IPS DF 6.9 (cell line): Measurements from ENCODE around the gene FAM118A.
"Not testable (repeated sequence)": the region's sequence is repeated elsewhere in the genome, so short reads cannot be mapped to it uniquely, and the experiment has no call there.

Experiments used
- DNase-seq: peaks from one replicate; pipeline ENCODE4 v3.0.0-alpha.2; 2013; ENCODE audit warnings: low read depth, low spot score
- H3K27ac ChIP-seq: one replicate; pipeline ENCODE4 v1.5.1; 2013; ENCODE audit warnings: low read length, control low read depth
- H3K27me3 ChIP-seq: 2 replicates; pipeline ENCODE4 v1.6.1; 2013; ENCODE audit warnings: mild to moderate bottlenecking, low read length; ENCODE audit not compliant: control insufficient read depth, insufficient read depth
- H3K36me3 ChIP-seq: 2 replicates; pipeline ENCODE4 v1.6.1; 2013; ENCODE audit warnings: low read length; ENCODE audit not compliant: control insufficient read depth, insufficient read depth
- H3K4me1 ChIP-seq: 2 replicates; pipeline ENCODE4 v1.6.1; 2013; ENCODE audit warnings: low read length; ENCODE audit not compliant: control insufficient read depth, insufficient read depth
- H3K4me3 ChIP-seq: 2 replicates; pipeline ENCODE4 v1.5.1; 2013; ENCODE audit warnings: mild to moderate bottlenecking, low read length
- H3K9me3 ChIP-seq: 2 replicates; pipeline ENCODE4 v1.6.1; 2013; ENCODE audit warnings: low read length, inconsistent platforms; ENCODE audit not compliant: control insufficient read depth, insufficient read depth
- whole genome bisulfite sequencing: extraction: QIAGEN DNeasy Blood & Tissue Kit; methylation state at CpG from one replicate; pipeline ENCODE4 v1.1.7; 2013; ENCODE audit warnings: mixed read lengths, missing lambda C conversion rate; ENCODE audit not compliant: insufficient read length, insufficient coverage; 5-methylcytosine and 5-hydroxymethylcytosine counted together

Gene FAM118A

GRCh38 chr22:45268958-45269844 lies 40.5 kb upstream of the FAM118A start:
- no peak for DNase-seq
- WGBS = no CpG with 5 or more reads among the region's 60 CpGs

DNA sequence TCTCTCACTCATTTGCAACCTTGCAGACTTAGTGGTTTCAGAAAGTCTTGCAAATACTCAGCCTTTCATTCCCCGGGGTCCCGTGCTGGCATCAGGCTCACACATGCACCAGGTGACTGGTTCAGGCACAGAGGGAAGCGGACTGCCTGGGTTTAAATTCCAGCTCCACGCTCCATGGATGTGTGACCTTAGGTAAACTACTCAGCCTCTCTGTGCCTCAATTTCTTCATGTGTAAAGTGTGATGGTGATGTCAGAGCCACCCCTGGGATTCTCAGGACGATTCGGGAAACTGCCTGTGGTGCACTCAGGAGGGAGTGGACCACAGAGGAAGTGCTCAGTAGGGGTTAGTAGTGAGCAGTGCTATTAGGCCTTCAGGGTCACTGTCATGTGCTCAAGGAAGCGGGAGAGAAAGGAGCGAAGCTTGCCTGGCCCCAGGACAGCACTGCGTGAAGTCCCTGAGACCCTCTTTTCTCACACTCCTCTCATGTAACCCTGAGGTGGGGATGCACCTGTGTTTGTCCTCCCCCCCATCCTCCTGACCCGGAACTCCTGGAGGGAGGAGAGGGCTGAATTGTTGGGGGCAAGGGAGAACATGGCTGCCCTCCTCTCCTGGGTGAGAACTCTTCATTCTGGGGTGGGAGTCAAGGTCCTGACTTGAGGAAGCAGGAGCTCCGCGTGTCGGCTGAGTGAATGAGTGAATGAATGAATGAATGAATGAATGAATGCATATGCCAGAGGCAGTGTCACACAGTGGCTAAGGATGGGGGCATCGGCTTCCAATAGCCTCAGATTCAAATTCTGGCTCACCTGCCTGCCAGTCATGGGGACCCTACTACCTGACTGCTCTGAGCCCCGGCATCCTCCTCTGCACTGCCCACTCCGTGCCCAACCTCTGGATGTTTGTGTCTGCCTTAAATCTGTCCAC lies 39.4 kb upstream of the FAM118A start:
- DNase-seq = no peak
- no peaks in the 10 kb centered on the region for H3K9me3 ChIP-seq
- H3K4me1 ChIP-seq = peaks cover 2% of the 10 kb centered on the region; the same call in 1 of the 2 replicates
- H3K27ac ChIP-seq = no peak overlapping the region
- no CpG with 5 or more reads among the region's 16 CpGs for WGBS
- H3K4me3 ChIP-seq = no peak overlapping the region
- H3K36me3 ChIP-seq = no peaks in the 10 kb centered on the region
- H3K27me3 ChIP-seq = no peaks in the 10 kb centered on the region

More at GRCh38 chr22:45268958-45269844, 40.5 kb upstream of the FAM118A start:
- Histone ChIP-seq H3K36me3 (no peaks in the 10 kb centered on the region), H3K27me3 (no peaks in the 10 kb centered on the region), H3K4me1 (peaks cover 2% of the 10 kb centered on the region; the same call in 1 of the 2 replicates), H3K27ac (no peak overlapping the region), H3K9me3 (no peaks in the 10 kb centered on the region), H3K4me3 (peak overlapping the region; percentile 52; the same call in 1 of the 2 replicates)

- Histone ChIP-seq H3K27ac (no peak overlapping the region), H3K4me1 (peaks cover 2% of the 10 kb centered on the region; the same call in 1 of the 2 replicates)
- WGBS = no CpG with 5 or more reads among the region's 13 CpGs
Observed at GRCh38 chr22:45271667-45272201, 38.0 kb upstream of the FAM118A start.

DNA sequence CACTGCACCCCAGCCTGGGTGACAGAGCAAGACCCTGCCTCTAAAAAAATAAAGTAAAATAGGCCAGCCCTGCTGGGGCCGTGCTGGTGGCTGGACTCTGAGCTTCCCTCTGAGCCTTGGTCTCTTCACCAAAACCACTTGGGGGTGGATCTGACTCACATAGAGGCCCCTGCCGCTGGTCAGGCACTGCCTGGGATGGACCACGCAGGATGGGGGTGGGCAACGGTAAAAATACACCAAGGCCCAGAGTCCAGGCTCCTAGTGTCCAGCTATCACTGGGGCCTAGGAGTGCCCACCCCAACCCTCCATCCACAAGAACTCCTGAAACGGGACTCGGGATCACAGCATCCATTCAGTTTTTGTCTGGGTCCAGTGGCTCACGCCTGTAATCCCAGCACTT lies 37.2 kb upstream of the FAM118A start:
- Histone ChIP-seq H3K27ac (no peak overlapping the region), H3K4me1 (peaks cover 2% of the 10 kb centered on the region; the same call in 1 of the 2 replicates), H3K4me3 (no peak overlapping the region), H3K36me3 (no peaks in the 10 kb centered on the region), H3K27me3 (no peaks in the 10 kb centered on the region), H3K9me3 (no peaks in the 10 kb centered on the region)
- no CpG with 5 or more reads among the region's 7 CpGs for WGBS
- no peak for DNase-seq

More at GRCh38 chr22:45271667-45272201, 38.0 kb upstream of the FAM118A start:
- DNase-seq = no peak
- H3K4me3 ChIP-seq = no peak overlapping the region
- no peaks in the 10 kb centered on the region for H3K27me3 ChIP-seq
- H3K9me3 ChIP-seq = no peaks in the 10 kb centered on the region
- H3K36me3 ChIP-seq = no peaks in the 10 kb centered on the region

DNA sequence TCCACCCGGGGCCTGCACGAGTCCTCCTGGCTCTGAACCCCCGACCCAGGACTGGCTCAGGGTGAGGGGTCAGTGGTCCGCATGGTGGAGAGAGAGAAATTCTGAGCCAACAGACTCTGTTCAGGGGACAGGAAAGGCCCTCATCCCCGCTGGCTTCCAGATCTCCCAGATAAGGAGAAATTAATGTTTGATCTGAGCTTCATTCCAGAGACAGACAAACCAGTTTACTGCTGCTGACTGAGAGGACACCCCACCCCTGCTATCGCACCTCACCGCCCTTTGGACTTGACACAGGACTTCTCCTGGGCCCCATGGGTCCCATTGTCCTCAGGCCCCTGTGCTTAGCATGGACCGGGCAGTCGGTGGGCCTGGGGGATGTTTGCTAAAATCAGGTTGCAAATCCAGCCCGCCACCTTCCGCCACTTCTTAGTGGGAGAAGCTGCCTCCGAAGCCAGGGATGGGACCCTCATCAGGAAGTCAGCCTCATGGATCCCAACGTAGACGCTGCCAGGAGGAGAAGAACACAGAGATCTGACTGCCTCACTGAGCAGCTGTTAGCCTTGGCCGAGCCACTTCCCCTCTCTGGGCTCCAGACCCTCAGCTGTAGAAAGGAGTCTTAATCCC lies 36.2 kb upstream of the FAM118A start:
- no peaks in the 10 kb centered on the region for H3K9me3 ChIP-seq
- H3K4me1 ChIP-seq = peaks cover 2% of the 10 kb centered on the region; the same call in 1 of the 2 replicates
- no peaks in the 10 kb centered on the region for H3K27me3 ChIP-seq
- no peaks in the 10 kb centered on the region for H3K36me3 ChIP-seq
- H3K27ac ChIP-seq = no peak overlapping the region
- DNase-seq = no peak
- no CpG with 5 or more reads among the region's 15 CpGs for WGBS
- no peak overlapping the region for H3K4me3 ChIP-seq

DNA sequence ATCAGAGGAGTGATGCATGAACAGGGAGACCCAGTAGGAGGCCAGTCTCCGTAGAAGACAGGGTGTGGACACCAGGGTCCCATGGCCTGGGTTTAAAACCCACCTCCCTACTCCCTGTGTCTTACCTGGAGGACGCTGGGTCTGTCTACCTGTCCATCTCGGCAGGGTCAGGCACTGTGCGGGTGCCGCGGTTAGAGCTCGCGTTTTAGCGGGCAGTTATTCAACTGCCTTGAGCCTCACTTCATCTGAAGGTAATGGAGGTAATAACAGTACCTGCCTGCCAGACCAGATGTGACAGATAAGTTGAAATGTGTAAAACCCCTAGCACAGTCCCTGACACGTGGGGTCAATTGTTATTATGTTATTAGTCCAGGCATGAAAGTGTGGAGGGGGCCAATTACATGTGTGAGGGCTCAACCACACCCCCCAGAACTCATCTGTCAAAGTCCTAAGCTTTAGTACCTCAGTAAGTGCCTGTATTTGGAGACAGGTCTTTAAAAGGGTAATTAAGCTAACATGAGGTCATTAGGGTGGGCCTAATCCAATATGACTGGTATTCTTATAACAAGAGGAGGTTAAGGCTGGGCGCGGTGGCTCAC lies 33.1 kb upstream of the FAM118A start:
- H3K36me3 ChIP-seq = no peaks in the 10 kb centered on the region
- no peak for DNase-seq
- WGBS = no CpG with 5 or more reads among the region's 12 CpGs

DNA sequence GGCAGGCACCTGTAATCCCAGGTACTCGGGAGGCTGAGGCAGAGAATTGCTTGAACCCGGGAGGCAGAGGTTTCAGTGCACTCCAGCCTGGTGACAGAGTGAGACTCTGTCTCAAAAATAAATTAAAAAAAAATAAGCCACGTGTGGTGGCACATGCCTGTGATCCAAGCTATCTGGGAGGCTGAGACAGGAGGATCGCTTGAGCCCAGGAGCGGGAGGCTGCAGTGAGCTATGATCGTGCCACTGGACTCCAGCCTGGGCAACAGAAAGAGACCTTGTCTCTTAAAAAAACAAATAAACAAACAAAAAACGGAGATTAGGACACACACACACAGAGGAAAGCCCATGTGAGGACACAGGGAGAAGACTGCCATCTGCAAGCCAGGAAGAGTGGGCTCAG lies 32.0 kb upstream of the FAM118A start:
- WGBS = no CpG with 5 or more reads among the region's 7 CpGs
- H3K36me3 ChIP-seq, H3K27me3 ChIP-seq, H3K4me3 ChIP-seq, H3K9me3 ChIP-seq, H3K4me1 ChIP-seq, DNase-seq, H3K27ac ChIP-seq: not testable (repeated sequence)

More for the DNA sequence above, 33.1 kb upstream of the FAM118A start:
- Histone ChIP-seq H3K9me3 (no peaks in the 10 kb centered on the region), H3K27me3 (no peaks in the 10 kb centered on the region), H3K27ac (no peak overlapping the region), H3K4me1 (no peaks in the 10 kb centered on the region), H3K4me3 (no peak overlapping the region)

DNA sequence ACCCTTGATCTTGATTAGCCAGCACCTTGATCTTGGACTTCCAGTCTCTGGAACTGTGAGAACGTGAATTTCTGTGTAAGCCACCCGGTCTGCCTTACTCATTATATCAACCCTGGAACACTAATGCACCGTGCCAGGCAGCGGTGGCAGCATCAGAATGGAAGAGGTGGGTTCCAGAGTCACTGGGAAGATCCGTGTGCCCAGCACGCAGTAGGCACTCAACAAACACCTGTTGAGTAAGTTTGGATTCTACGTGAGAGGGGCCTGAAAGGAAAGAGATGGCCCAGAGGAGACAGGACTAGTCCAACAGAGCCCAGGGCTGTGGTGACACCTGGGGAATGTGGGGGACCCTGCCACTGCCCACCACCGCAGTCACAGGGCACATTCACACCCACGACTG lies 31.6 kb upstream of the FAM118A start:
- no peaks in the 10 kb centered on the region for H3K9me3 ChIP-seq
- no CpG with 5 or more reads among the region's 9 CpGs for WGBS
- no peaks in the 10 kb centered on the region for H3K36me3 ChIP-seq
- H3K27me3 ChIP-seq = no peaks in the 10 kb centered on the region; the same call in 1 of the 2 replicates
- no peak overlapping the region for H3K27ac ChIP-seq
- no peak overlapping the region for H3K4me3 ChIP-seq
- H3K4me1 ChIP-seq = no peaks in the 10 kb centered on the region
- no peak for DNase-seq

GRCh38 chr22:45280587-45280980 lies 29.1 kb upstream of the FAM118A start:
- WGBS = no CpG with 5 or more reads among the region's 3 CpGs
- H3K27ac ChIP-seq = no peak overlapping the region

More at GRCh38 chr22:45280587-45280980, 29.1 kb upstream of the FAM118A start:
- Histone ChIP-seq H3K4me1 (peaks cover 2% of the 10 kb centered on the region), H3K4me3 (no peak overlapping the region), H3K36me3 (no peaks in the 10 kb centered on the region), H3K9me3 (no peaks in the 10 kb centered on the region), H3K27me3 (no peaks in the 10 kb centered on the region; the same call in 1 of the 2 replicates)
- DNase-seq = no peak
